H1 (cell line): ENCODE data around the gene RASSF4. TPM values are rescaled to one million over a fixed set of nuclear protein-coding genes. Genes with fewer than 3 reads are reported as not detected.

Experiments
- CTCF ChIA-PET: fragments of 300-600 bp; sonication (Branson Sonifier 250); formaldehyde crosslinking; loops from one replicate; lab custom pipeline; 2021; ENCODE audit not compliant: partially characterized antibody; lab: Charles Lee
- POLR2A ChIA-PET: fragments of 300-600 bp; sonication (Branson Sonifier 250); formaldehyde crosslinking; loops from one replicate; lab custom pipeline; 2021; ENCODE audit warnings: inconsistent platforms; ENCODE audit not compliant: partially characterized antibody; lab: Charles Lee
- DNase-seq, 2 experiments: peaks; one replicate each; pipeline versions ENCODE4 v3.0.0 to v3.0.0-alpha.2; 2010 to 2022; ENCODE audit warnings: low spot score in 2 of 2, low read depth in 1 of 2, mixed read lengths in 1 of 2
- FAIRE-seq: peaks from 2 replicates; lab custom pipeline; 2011; peaks lifted over from hg19 to GRCh38; lab: Jason Lieb, UNC
- H2AFZ ChIP-seq: 2 replicates; pipeline ENCODE4 v1.8.1; 2012; ENCODE audit warnings: low read length, inconsistent platforms
- H2AK5ac ChIP-seq: 2 replicates; pipeline ENCODE4 v1.6.1; 2013; ENCODE audit warnings: low read depth, low read length
- H2BK120ac ChIP-seq: replicated peaks from 2 replicates; pipeline ENCODE3; 2013; ENCODE audit warnings: low read depth, low read length, inconsistent platforms
- H2BK12ac ChIP-seq: 2 replicates; pipeline ENCODE4 v1.6.1; 2013; ENCODE audit warnings: low read depth, low read length
- H2BK15ac ChIP-seq: 2 replicates; pipeline ENCODE4 v1.6.1; 2013; ENCODE audit warnings: low read length
- H2BK20ac ChIP-seq: 2 replicates; pipeline ENCODE4 v1.6.1; 2013; ENCODE audit warnings: low read length
- H2BK5ac ChIP-seq: 2 replicates; pipeline ENCODE4 v1.6.1; 2013; ENCODE audit warnings: low read depth, low read length
- H3K14ac ChIP-seq: 2 replicates; pipeline ENCODE4 v1.6.1; 2013; ENCODE audit warnings: inconsistent platforms; ENCODE audit not compliant: insufficient read length
- H3K18ac ChIP-seq: 2 replicates; pipeline ENCODE4 v1.6.1; 2013; ENCODE audit warnings: low read length; ENCODE audit errors: extremely low read depth
- H3K23ac ChIP-seq: 2 replicates; pipeline ENCODE4 v1.6.1; 2013; ENCODE audit warnings: inconsistent platforms; ENCODE audit not compliant: insufficient read length
- H3K23me2 ChIP-seq: 2 replicates; pipeline ENCODE4 v1.6.1; 2013; ENCODE audit warnings: low read depth, low read length
- H3K27ac ChIP-seq: 2 replicates; pipeline ENCODE4 v1.6.1; 2011; ENCODE audit warnings: low read depth, low read length, inconsistent platforms
- H3K27me3 ChIP-seq, 4 experiments: replicated peaks in 1 of 4; 1 replicate in 1 of 4; 2 replicates in 3 of 4; pipeline versions ENCODE4 v1.6.1 to v1.8.1; 2011 to 2013; ENCODE audit warnings: low read length in 3 of 4, mild to moderate bottlenecking in 3 of 4, inconsistent platforms in 2 of 4, mixed read lengths in 2 of 4, moderate library complexity in 1 of 4; ENCODE audit not compliant: control insufficient read depth in 3 of 4, insufficient read depth in 3 of 4; ENCODE audit errors: extremely low read depth in 1 of 4
- H3K36me3 ChIP-seq, 4 experiments: 2 replicates each; pipeline versions ENCODE4 v1.6.1 to v1.8.1; 2011 to 2013; ENCODE audit warnings: mild to moderate bottlenecking in 4 of 4, low read length in 3 of 4, moderate library complexity in 2 of 4, control low read depth in 1 of 4, inconsistent platforms in 1 of 4; ENCODE audit not compliant: insufficient read depth in 4 of 4, control insufficient read depth in 2 of 4
- H3K4ac ChIP-seq: replicated peaks from 2 replicates; pipeline ENCODE3; 2013; ENCODE audit warnings: low read length, low read depth, mixed read lengths, inconsistent platforms; ENCODE audit not compliant: insufficient read length
- H3K4me1 ChIP-seq, 4 experiments: replicated peaks in 1 of 4; 1 replicate in 1 of 4; 2 replicates in 3 of 4; pipeline versions ENCODE4 v1.6.1 to v1.8.1; 2011 to 2013; ENCODE audit warnings: low read length in 3 of 4, inconsistent platforms in 2 of 4, mixed read lengths in 1 of 4; ENCODE audit not compliant: insufficient read depth in 4 of 4, control insufficient read depth in 3 of 4
- H3K4me2 ChIP-seq, 2 experiments: 2 replicates each; pipeline versions ENCODE4 v1.6.1 to v1.8.1; 2011 to 2013; ENCODE audit warnings: low read depth in 2 of 2, low read length in 2 of 2, control low read depth in 1 of 2, inconsistent platforms in 1 of 2, mild to moderate bottlenecking in 1 of 2; ENCODE audit not compliant: insufficient read depth in 1 of 2
- H3K4me3 ChIP-seq, 4 experiments: fragments of 200-600, 300-600 bp in 1 of 4; sonication (generic), shearing (Covaris generic), sonication (Bioruptor Twin) in 1 of 4; 2 replicates each; pipeline versions ENCODE4 v1.5.1 to v1.8.1; 2011 to 2016; ENCODE audit warnings: low read length in 4 of 4, low read depth in 3 of 4, control low read depth in 2 of 4, inconsistent platforms in 2 of 4, mild to moderate bottlenecking in 2 of 4, mixed read lengths in 1 of 4, moderate library complexity in 1 of 4; ENCODE audit not compliant: insufficient read depth in 2 of 4; ENCODE audit errors: extremely low read depth in 1 of 4
- H3K56ac ChIP-seq: replicated peaks from 2 replicates; pipeline ENCODE3; 2013; ENCODE audit warnings: low read depth, mild to moderate bottlenecking, mixed read lengths, low read length, inconsistent platforms; ENCODE audit not compliant: insufficient read length
- H3K79me1 ChIP-seq: 2 replicates; pipeline ENCODE4 v1.6.1; 2013; ENCODE audit warnings: low read depth, low read length, control low read depth
- H3K79me2 ChIP-seq, 2 experiments: 2 replicates each; pipeline versions ENCODE4 v1.6.1 to v1.8.1; 2012 to 2013; ENCODE audit warnings: low read length in 2 of 2, mild to moderate bottlenecking in 2 of 2, inconsistent platforms in 1 of 2; ENCODE audit not compliant: insufficient read depth in 2 of 2, control insufficient read depth in 1 of 2
- H3K9ac ChIP-seq, 4 experiments: replicated peaks in 1 of 4; 1 replicate in 1 of 4; 2 replicates in 3 of 4; pipeline versions ENCODE4 v1.6.1 to v1.8.1; 2011 to 2013; ENCODE audit warnings: low read depth in 3 of 4, low read length in 3 of 4, control low read depth in 2 of 4, mild to moderate bottlenecking in 2 of 4, moderate library complexity in 2 of 4, inconsistent platforms in 1 of 4; ENCODE audit errors: extremely low read depth in 1 of 4
- H3K9me3 ChIP-seq, 2 experiments: 2 replicates each; pipeline versions ENCODE4 v1.6.1 to v1.8.1; 2012 to 2013; ENCODE audit warnings: mild to moderate bottlenecking in 2 of 2, moderate library complexity in 2 of 2, control low read depth in 1 of 2, inconsistent platforms in 1 of 2, low read depth in 1 of 2, low read length in 1 of 2, mixed read lengths in 1 of 2; ENCODE audit not compliant: insufficient read depth in 2 of 2
- H4K20me1 ChIP-seq, 2 experiments: replicated peaks in 1 of 2; 2 replicates each; pipeline versions ENCODE3 to v1.8.1; 2011 to 2013; ENCODE audit warnings: inconsistent platforms in 2 of 2, low read length in 2 of 2, mild to moderate bottlenecking in 1 of 2; ENCODE audit not compliant: insufficient read depth in 2 of 2, control insufficient read depth in 1 of 2
- H4K5ac ChIP-seq: 2 replicates; pipeline ENCODE4 v1.6.1; 2013; ENCODE audit warnings: low read length, low read depth, mixed read lengths, inconsistent platforms; ENCODE audit not compliant: insufficient read length
- H4K8ac ChIP-seq: 2 replicates; pipeline ENCODE4 v1.8.0; 2013; ENCODE audit warnings: mild to moderate bottlenecking, moderate library complexity, low read length, inconsistent platforms; ENCODE audit not compliant: insufficient read depth; ENCODE audit errors: extremely low read depth
- H4K91ac ChIP-seq: replicated peaks from 2 replicates; pipeline ENCODE3; 2013; ENCODE audit warnings: low read length, mixed read lengths, inconsistent platforms; ENCODE audit not compliant: insufficient read length
- GABPA ChIP-seq: IDR thresholded peaks from 2 replicates; pipeline ENCODE4 v1.6.1; 2011; ENCODE audit warnings: mild to moderate bottlenecking, low read length, moderate library complexity, borderline replicate concordance; ENCODE audit not compliant: insufficient read depth
- GTF2F1 ChIP-seq: IDR thresholded peaks from 2 replicates; pipeline ENCODE4 v1.6.1; 2012; ENCODE audit warnings: low read depth, low read length, improper control_type of control experiment, borderline replicate concordance
- polyA plus RNA-seq, 7 experiments: library from polyadenylated mRNA; depleted of rRNA in 3 of 7; stranded (reverse) in 5 of 7; unstranded in 2 of 7; fragments of >200 nt in 5 of 7; fragments of 200-250 nt in 2 of 7; gene quantifications; 1 replicate in 5 of 7; 2 replicates in 1 of 7; 4 replicates in 1 of 7; pipeline versions ENCODE4 v1.2.1 to v1.2.3, GENCODE V29; 2011 to 2013; ENCODE audit warnings: missing spikeins in 2 of 7, mixed read lengths in 2 of 7
- total RNA-seq: library from RNA; stranded (reverse); fragmentation: NEBNext Ultra II Directional; extraction: Animal tissue kit (Norgen Biotek cat#: 25700); gene quantifications from 2 replicates; pipeline ENCODE4 v1.2.1, GENCODE V29; 2021

RASSF4 gene
- total and polyA plus RNA-seq, 2 of the 8 experiments (the other 6 are each of a cell fraction or from before 2014, with no cell fraction given): 14.3 to 14.5 TPM

DNA sequence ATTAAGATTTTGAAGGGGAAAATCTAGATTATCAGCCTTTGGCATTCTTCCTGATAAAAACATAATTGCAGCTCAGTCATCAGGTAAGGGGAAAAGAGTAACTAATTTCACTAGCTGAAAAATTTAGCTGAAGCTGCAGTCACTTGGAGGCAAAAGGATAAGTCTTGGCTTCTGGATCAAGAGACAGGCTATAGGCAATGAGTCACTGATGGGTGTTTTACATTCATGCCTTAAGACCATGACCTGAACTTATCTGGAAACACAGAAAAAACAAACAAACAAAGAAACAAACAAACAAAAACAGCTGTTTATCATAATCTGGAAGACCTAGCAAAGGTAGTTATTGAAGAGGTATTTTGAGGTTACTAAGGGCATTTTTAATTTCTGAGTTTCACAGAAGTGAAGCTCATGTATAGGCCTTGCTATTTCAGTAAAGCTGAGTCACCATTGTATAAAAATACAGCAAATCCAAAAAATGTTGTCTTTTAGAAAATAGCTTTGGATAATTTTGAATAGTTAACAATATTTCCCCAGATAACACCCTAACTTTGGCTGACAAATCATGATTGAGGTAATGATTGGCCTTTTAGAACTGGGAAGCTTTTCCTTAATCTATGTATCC, 81.4 kb downstream of the RASSF4 start:
- Histone ChIP-seq H3K23ac (no peak overlapping the region), H2BK15ac (no peak overlapping the region), H3K79me2 (no peaks in the 10 kb centered on the region), H3K9me3 (no peaks in the 10 kb centered on the region), H3K4me1 (peaks cover 0 to 3% (median 3%) of the 10 kb centered on the region in 4 experiments; a peak in 3 of 7 replicates), H3K27ac (no peak overlapping the region), H4K20me1 (no peaks in the 10 kb centered on the region), H2BK20ac (no peak overlapping the region), H3K23me2 (no peaks in the 10 kb centered on the region), H3K36me3 (no peaks in the 10 kb centered on the region), H4K8ac (no peak overlapping the region), H2AFZ (peak overlapping the region; percentile 42; the same call in 1 of the 2 replicates), H4K91ac (no peak overlapping the region), H2BK120ac (no peak overlapping the region), H4K5ac (no peak overlapping the region), H3K27me3 (no peaks in the 10 kb centered on the region), H3K79me1 (no peaks in the 10 kb centered on the region), H3K4me3 (no peak overlapping the region), H2BK5ac (no peak overlapping the region), H3K56ac (no peak overlapping the region), H2AK5ac (no peak overlapping the region), H2BK12ac (no peak overlapping the region), H3K4me2 (no peak overlapping the region), H3K18ac (no peak overlapping the region), H3K9ac (no peak overlapping the region), H3K14ac (no peak overlapping the region), H3K4ac (no peak overlapping the region)
- POLR2A ChIA-PET: no interaction called here
- no peak for DNase-seq
- TF ChIP-seq GABPA (no peak), GTF2F1 (no peak)
- CTCF ChIA-PET: interaction anchor here (0.6 to 1.3 kb wide), 6 partner anchors 16 to 195 kb away, joined by 3 to 5 read pairs (median 4); no protein-coding TSS in a partner anchor
- no peak for FAIRE-seq
